HCT116 (cell line): Measurements from ENCODE around the gene SCFD1. TPM values are rescaled to one million over a fixed set of nuclear protein-coding genes. Genes with fewer than 3 reads are reported as not detected.

Experiments used
- total RNA-seq: library from RNA; stranded (reverse); gene quantifications from one replicate; pipeline ENCODE4 v1.2.1, GENCODE V29; 2021; ENCODE audit not compliant: unreplicated experiment

SCFD1 gene
- total RNA-seq, 1 experiment from 2014 or later: 71.1 TPM

Other genes with a start within 250 kb of the SCFD1 start
- gene G2E3, start 63.2 kb upstream of the SCFD1 start, total RNA-seq: 47.0 TPM